ENCODE measurements around the gene TXNDC11.

TXNDC11 gene

DNA sequence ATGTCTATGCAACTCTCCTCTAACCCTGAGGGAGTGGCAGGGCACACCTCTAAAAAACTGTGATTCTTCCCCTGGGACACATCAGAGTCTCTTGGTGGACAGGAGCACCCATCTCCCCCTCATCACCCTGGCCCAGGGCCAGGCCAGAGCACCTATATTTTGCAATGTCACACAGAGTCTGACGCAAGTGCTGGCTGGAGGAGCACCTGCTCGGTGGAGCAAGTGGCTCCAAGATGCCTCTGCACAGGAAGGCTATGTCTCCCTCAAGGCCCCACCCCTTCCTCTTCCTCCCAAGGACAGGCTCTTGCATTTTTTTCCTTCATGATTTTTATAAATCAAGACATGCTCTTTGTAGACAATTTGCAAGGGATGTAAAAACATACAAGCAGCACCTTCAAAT lies 61.1 kb downstream of the TXNDC11 start:
- Histone ChIP-seq H3K36me3 (ENCODE audit: control insufficient read depth in 4 of 4, insufficient read depth in 4 of 4, low read length in 3 of 4) (peaks cover 15 to 77% (median 63%) of the 10 kb centered on the region in 4 experiments), H3K9me3 (ENCODE audit: control extremely low read depth in 1 of 5, control insufficient read depth in 4 of 5, insufficient read depth in 2 of 5, low read depth in 1 of 5, low read length in 4 of 5) (no peaks in the 10 kb centered on the region), H3K27me3 (replicated peaks in 2 of 5; ENCODE audit: control insufficient read depth in 4 of 5, insufficient read depth in 5 of 5, low read length in 4 of 5) (no peaks in the 10 kb centered on the region), H3K4me1 (ENCODE audit: control extremely low read depth in 1 of 4, control insufficient read depth in 4 of 4, insufficient read depth in 4 of 4, low read length in 3 of 4) (peaks cover 10 to 18% (median 13%) of the 10 kb centered on the region in 4 experiments), H3K4me3 (ENCODE audit: control insufficient read depth in 1 of 7, extremely low read depth in 1 of 7, insufficient read depth in 4 of 7, low read depth in 2 of 7, low read length in 6 of 7) (no peak overlapping the region), H3K27ac (ENCODE audit: insufficient read depth in 1 of 2, low read depth in 1 of 2, low read length in 2 of 2, poor library complexity in 1 of 2, severe bottlenecking in 2 of 2) (no peak overlapping the region)
- peak in 2 of 3 donors; percentile 18 to 36 for DNase-seq
- POLR2A ChIA-PET, result no interaction called here
- WGBS (ENCODE audit: insufficient coverage), result 9% methylated on average over 2 of the region's 2 CpGs
- CTCF ChIA-PET, result no interaction called here

DNA sequence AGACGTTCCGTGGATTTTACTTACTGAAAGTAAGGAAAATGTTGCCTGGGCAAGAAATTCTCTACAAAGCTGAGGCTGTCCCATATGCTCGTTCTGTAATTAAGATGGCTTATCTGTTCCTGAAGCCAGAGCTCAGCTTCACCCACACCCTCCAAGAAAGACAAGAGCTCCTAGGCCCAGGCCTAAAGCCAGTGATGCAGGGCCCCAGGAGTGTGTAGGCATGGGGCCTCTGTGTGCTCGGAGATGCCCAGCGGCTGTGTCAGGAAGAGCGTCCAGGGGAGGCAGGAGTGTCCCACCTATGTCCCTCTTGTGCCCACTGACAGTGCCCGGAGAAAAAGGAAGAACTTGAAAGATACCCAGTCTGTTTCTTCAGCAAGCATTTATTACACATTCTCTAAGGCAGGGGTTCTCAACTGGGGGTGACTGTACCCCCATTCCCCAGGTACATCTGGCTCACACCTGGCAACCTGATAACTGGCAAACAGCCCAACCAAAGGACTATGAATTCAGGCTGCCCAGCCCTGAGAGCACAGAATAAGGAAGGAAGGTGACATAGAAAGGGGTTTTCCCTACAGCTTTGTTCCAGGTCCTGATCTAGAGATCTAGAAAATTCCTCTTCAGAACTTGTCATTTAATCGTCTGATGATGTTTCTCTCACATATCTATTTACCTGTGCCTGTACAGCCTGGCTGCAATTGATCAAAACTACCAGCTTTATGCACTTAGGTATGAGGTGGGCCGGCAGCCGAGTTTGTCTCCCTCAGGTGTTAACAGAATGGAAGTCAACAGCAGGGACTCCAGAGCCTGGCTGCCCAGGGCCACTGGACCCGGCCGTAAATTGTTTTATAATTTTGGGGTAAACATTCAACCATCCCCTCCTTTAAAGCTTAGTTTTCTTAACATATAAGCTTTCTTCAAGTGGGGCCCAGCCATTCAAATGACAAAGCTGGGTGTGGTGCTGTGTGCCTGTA lies 62.4 kb downstream of the TXNDC11 start:
- POLR2A ChIA-PET, result no interaction called here
- CTCF ChIA-PET, result interaction anchor here (0.8 to 1.4 kb wide), 2 partner anchors 34 to 155 kb away, joined by 3 to 4 read pairs; no protein-coding TSS in a partner anchor
- Histone ChIP-seq H3K27me3 (replicated peaks in 2 of 5; ENCODE audit: control insufficient read depth in 4 of 5, insufficient read depth in 5 of 5, low read length in 4 of 5) (no peaks in the 10 kb centered on the region), H3K4me1 (ENCODE audit: control extremely low read depth in 1 of 4, control insufficient read depth in 4 of 4, insufficient read depth in 4 of 4, low read length in 3 of 4) (peaks cover 10 to 18% (median 13%) of the 10 kb centered on the region in 4 experiments), H3K4me3 (ENCODE audit: control insufficient read depth in 1 of 7, extremely low read depth in 1 of 7, insufficient read depth in 4 of 7, low read depth in 2 of 7, low read length in 6 of 7) (no peak overlapping the region), H3K36me3 (ENCODE audit: control insufficient read depth in 4 of 4, insufficient read depth in 4 of 4, low read length in 3 of 4) (peaks cover 10 to 88% (median 61%) of the 10 kb centered on the region in 4 experiments), H3K27ac (ENCODE audit: insufficient read depth in 1 of 2, low read depth in 1 of 2, low read length in 2 of 2, poor library complexity in 1 of 2, severe bottlenecking in 2 of 2) (peak overlapping the region in 1 of 2 experiments; percentile 52), H3K9me3 (ENCODE audit: control extremely low read depth in 1 of 5, control insufficient read depth in 4 of 5, insufficient read depth in 2 of 5, low read depth in 1 of 5, low read length in 4 of 5) (no peaks in the 10 kb centered on the region)
- WGBS (ENCODE audit: insufficient coverage), result 89% methylated on average over 9 of the region's 12 CpGs
- no peak for DNase-seq

DNA sequence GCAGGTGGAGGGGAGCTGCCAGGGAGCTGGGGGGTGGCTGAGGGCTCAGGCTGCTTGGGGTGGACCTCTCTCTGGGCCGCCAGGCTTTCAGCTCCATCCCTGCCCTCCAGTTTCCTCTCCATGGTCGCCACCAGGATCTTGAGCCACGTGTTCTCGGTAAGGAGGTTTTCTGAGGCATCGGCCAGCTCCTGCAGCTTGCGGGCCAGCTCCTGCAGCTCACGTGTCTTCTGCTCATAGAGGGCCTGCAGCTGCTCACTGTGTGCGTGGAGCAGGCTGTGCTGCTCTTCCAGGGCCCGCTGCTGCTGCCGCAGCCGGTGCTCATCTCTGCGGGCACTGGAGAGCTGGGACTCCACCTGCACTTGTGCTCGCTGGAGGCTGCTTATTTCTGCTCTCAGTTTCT lies 63.4 kb downstream of the TXNDC11 start:
- no peaks in the 10 kb centered on the region for H3K9me3 ChIP-seq (ENCODE audit: control extremely low read depth in 1 of 5, control insufficient read depth in 4 of 5, insufficient read depth in 2 of 5, low read depth in 1 of 5, low read length in 4 of 5)
- H3K27ac ChIP-seq (ENCODE audit: insufficient read depth in 1 of 2, low read depth in 1 of 2, low read length in 2 of 2, poor library complexity in 1 of 2, severe bottlenecking in 2 of 2), result no peak overlapping the region
- no peak for DNase-seq
- CTCF ChIA-PET, result interaction anchor here (0.8 to 1.4 kb wide), 4 partner anchors 9 to 154 kb away, joined by 3 to 4 read pairs (median 4); no protein-coding TSS in a partner anchor
- H3K27me3 ChIP-seq (replicated peaks in 2 of 5; ENCODE audit: control insufficient read depth in 4 of 5, insufficient read depth in 5 of 5, low read length in 4 of 5), result no peaks in the 10 kb centered on the region
- 94% methylated on average over 13 of the region's 13 CpGs for WGBS (ENCODE audit: insufficient coverage)
- H3K4me3 ChIP-seq (ENCODE audit: control insufficient read depth in 1 of 7, extremely low read depth in 1 of 7, insufficient read depth in 4 of 7, low read depth in 2 of 7, low read length in 6 of 7), result no peak overlapping the region
- peaks cover 5 to 85% (median 53%) of the 10 kb centered on the region in 4 experiments for H3K36me3 ChIP-seq (ENCODE audit: control insufficient read depth in 4 of 4, insufficient read depth in 4 of 4, low read length in 3 of 4)
- POLR2A ChIA-PET, result no interaction called here
- H3K4me1 ChIP-seq (ENCODE audit: control extremely low read depth in 1 of 4, control insufficient read depth in 4 of 4, insufficient read depth in 4 of 4, low read length in 3 of 4), result peaks cover 10 to 23% (median 19%) of the 10 kb centered on the region in 4 experiments

DNA sequence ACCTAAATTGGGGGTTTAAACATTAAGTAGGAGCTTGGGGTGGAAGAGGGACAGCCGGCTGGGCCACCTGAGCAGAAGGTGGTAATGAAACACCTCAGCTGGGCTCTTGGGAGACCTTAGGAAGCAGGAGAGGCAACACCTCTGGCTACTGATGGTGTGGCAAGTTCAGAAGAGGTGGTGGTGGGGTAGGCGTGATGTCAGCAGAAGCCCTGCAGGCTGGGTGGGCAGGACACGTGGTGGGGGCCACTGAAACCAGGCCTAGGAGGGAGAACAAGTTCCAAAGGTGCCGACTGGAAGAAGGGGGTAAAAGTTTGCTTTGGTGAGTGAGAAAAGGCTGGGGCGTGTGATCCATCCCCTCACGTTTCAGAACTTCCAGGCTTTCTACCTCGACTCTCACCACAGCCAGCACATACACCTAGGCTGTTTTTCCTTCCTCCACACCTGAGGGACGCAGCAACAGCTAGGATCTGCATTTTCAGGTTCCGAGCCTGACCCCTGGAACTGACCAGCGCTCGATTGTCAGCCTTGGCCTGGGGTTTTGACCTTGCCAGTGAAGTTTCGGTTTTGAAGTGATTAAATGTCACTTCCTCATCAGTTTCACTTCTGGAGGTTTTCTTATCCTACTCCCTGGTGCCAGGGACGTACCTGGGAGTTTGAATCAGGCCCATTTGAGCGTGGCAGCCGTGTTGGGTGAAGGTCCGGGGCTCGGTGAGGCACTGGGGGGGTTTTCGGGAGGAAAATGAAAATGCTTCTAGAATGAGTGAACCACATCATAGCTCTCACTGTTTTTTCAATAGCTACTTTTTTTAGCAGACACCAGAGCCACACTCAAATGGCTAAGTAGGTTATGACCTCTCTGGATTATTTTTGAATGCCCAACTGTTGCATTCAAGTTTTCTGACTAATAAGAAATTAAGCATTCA lies 64.4 kb downstream of the TXNDC11 start:
- Histone ChIP-seq H3K9me3 (ENCODE audit: control extremely low read depth in 1 of 5, control insufficient read depth in 4 of 5, insufficient read depth in 2 of 5, low read depth in 1 of 5, low read length in 4 of 5) (no peaks in the 10 kb centered on the region), H3K27ac (ENCODE audit: insufficient read depth in 1 of 2, low read depth in 1 of 2, low read length in 2 of 2, poor library complexity in 1 of 2, severe bottlenecking in 2 of 2) (no peak overlapping the region), H3K27me3 (replicated peaks in 2 of 5; ENCODE audit: control insufficient read depth in 4 of 5, insufficient read depth in 5 of 5, low read length in 4 of 5) (no peaks in the 10 kb centered on the region), H3K4me1 (ENCODE audit: control extremely low read depth in 1 of 4, control insufficient read depth in 4 of 4, insufficient read depth in 4 of 4, low read length in 3 of 4) (peaks cover 9 to 25% (median 19%) of the 10 kb centered on the region in 4 experiments), H3K4me3 (ENCODE audit: control insufficient read depth in 1 of 7, extremely low read depth in 1 of 7, insufficient read depth in 4 of 7, low read depth in 2 of 7, low read length in 6 of 7) (no peak overlapping the region), H3K36me3 (ENCODE audit: control insufficient read depth in 4 of 4, insufficient read depth in 4 of 4, low read length in 3 of 4) (peaks cover 0 to 81% (median 46%) of the 10 kb centered on the region in 4 experiments)
- no peak for DNase-seq
- ChIA-PET CTCF (interaction anchor here (1.1 to 1.2 kb wide), 4 partner anchors 9 to 13 kb away, joined by 3 to 4 read pairs (median 4); no protein-coding TSS in a partner anchor), POLR2A (no interaction called here)
- WGBS (ENCODE audit: insufficient coverage), result 97% methylated on average over 9 of the region's 18 CpGs

DNA sequence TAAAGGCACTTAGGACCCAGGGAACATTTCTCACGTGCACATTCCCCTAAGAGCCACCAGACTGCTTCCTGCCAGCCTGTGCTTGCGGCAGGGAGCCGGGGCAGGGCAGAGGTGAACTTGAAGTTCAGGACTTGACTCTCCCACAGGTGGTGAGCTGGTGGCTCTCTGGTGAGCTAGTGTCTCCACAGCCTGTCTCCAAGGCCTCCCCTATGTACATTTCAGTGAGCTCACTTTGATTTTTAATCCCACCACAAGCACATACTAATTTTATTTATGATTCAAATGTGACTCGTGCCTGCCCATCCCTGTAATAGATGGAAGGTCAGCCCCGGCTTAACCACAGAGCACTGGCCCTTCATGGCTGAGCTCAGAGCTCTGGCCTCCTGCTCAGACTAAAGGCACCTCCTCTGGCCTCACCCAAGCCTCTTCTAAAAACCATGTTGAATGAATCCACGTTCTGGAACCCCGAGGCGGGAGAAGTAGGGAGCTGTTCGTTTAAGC lies 65.2 kb downstream of the TXNDC11 start:
- Histone ChIP-seq H3K36me3 (ENCODE audit: control insufficient read depth in 4 of 4, insufficient read depth in 4 of 4, low read length in 3 of 4) (peaks cover 0 to 74% (median 38%) of the 10 kb centered on the region in 4 experiments), H3K27me3 (replicated peaks in 2 of 5; ENCODE audit: control insufficient read depth in 4 of 5, insufficient read depth in 5 of 5, low read length in 4 of 5) (no peaks in the 10 kb centered on the region), H3K4me1 (ENCODE audit: control extremely low read depth in 1 of 4, control insufficient read depth in 4 of 4, insufficient read depth in 4 of 4, low read length in 3 of 4) (peaks cover 8 to 31% (median 26%) of the 10 kb centered on the region in 4 experiments), H3K27ac (ENCODE audit: insufficient read depth in 1 of 2, low read depth in 1 of 2, low read length in 2 of 2, poor library complexity in 1 of 2, severe bottlenecking in 2 of 2) (no peak overlapping the region), H3K9me3 (ENCODE audit: control extremely low read depth in 1 of 5, control insufficient read depth in 4 of 5, insufficient read depth in 2 of 5, low read depth in 1 of 5, low read length in 4 of 5) (no peaks in the 10 kb centered on the region), H3K4me3 (ENCODE audit: control insufficient read depth in 1 of 7, extremely low read depth in 1 of 7, insufficient read depth in 4 of 7, low read depth in 2 of 7, low read length in 6 of 7) (no peak overlapping the region)
- WGBS (ENCODE audit: insufficient coverage), result 80% methylated on average over 6 of the region's 9 CpGs
- DNase-seq, result no peak
- POLR2A ChIA-PET, result no interaction called here
- CTCF ChIA-PET, result interaction anchor here (1.2 kb wide), 2 partner anchors 8 to 12 kb away, joined by 3 to 4 read pairs; no protein-coding TSS in a partner anchor

DNA sequence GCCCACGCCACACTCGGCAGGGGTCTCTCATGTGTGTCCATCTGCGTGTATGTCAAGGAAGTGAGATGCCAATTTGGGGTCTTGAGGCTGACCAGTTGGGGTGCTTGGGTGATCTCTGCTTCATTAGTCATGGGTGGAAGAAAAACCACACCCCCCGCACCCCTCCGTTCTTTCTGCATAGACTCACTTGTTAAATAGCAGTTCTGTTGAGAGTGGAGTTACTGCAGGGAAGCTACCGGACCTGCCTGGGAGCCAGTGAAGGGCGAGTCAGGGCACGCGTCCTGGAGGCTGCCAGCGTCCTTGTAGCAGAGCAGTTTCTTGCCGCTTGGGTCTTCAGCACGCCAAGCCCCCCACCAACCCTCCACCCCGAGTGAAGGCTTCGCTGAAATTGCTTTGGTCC lies 65.9 kb downstream of the TXNDC11 start:
- Histone ChIP-seq H3K9me3 (ENCODE audit: control extremely low read depth in 1 of 5, control insufficient read depth in 4 of 5, insufficient read depth in 2 of 5, low read depth in 1 of 5, low read length in 4 of 5) (no peaks in the 10 kb centered on the region), H3K36me3 (ENCODE audit: control insufficient read depth in 4 of 4, insufficient read depth in 4 of 4, low read length in 3 of 4) (peaks cover 0 to 69% (median 37%) of the 10 kb centered on the region in 4 experiments), H3K4me3 (ENCODE audit: control insufficient read depth in 1 of 7, extremely low read depth in 1 of 7, insufficient read depth in 4 of 7, low read depth in 2 of 7, low read length in 6 of 7) (no peak overlapping the region), H3K27me3 (replicated peaks in 2 of 5; ENCODE audit: control insufficient read depth in 4 of 5, insufficient read depth in 5 of 5, low read length in 4 of 5) (no peaks in the 10 kb centered on the region), H3K27ac (ENCODE audit: insufficient read depth in 1 of 2, low read depth in 1 of 2, low read length in 2 of 2, poor library complexity in 1 of 2, severe bottlenecking in 2 of 2) (no peak overlapping the region), H3K4me1 (ENCODE audit: control extremely low read depth in 1 of 4, control insufficient read depth in 4 of 4, insufficient read depth in 4 of 4, low read length in 3 of 4) (peaks cover 4 to 31% (median 25%) of the 10 kb centered on the region in 4 experiments)
- POLR2A ChIA-PET, result interaction anchor here (0.5 kb wide), 1 partner anchor 122 kb away, joined by 3 read pairs; no protein-coding TSS in a partner anchor
- no peak for DNase-seq
- CTCF ChIA-PET, result no interaction called here
- 87% methylated on average over 11 of the region's 14 CpGs for WGBS (ENCODE audit: insufficient coverage)
